ENCODE data around the gene CTNND2. TPM values are rescaled to one million over a fixed set of nuclear protein-coding genes. Genes with fewer than 3 reads are reported as not detected.

Gene CTNND2
- total and polyA plus RNA-seq, 10 of the 15 experiments (the other 5 are each of a cell fraction or from before 2014, with no cell fraction given), result 0.02 to 0.16 (median 0.04) TPM; not detected in 7

DNA sequence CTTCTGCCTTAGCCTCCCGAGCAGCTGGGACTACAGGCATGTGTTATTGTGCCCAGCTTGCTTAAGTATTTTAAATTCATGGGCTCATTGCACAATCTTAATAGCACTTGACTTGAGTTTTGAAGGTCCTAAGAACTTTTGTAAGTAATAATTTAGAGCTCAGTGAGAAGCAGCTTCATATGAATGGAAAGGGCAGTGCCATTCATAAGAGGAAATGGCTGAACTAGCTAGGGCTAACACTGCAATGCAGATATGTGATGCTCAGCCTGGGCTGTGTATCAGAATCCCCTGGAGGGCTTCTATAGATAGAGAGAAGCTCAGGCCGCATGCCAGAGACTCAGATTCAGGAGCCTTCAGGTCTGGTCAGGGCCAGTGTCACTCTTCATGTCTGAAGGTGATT is 847.7 kb downstream of the CTNND2 start:
- H3K9me3 ChIP-seq (replicated peaks; ENCODE audit: control insufficient read depth, insufficient read depth, low read length), result no peaks in the 10 kb centered on the region
- ChIA-PET CTCF (no interaction called here), POLR2A (no interaction called here), RAD21 (ENCODE audit: unreplicated experiment) (no interaction called here), SMC1A (ENCODE audit: uncharacterized antibody, unreplicated experiment) (no interaction called here)
- no peaks in the 10 kb centered on the region for H3K36me3 ChIP-seq (ENCODE audit: control insufficient read depth in 2 of 2, insufficient read depth in 2 of 2, low read length in 1 of 2)
- H3K9ac ChIP-seq (ENCODE audit: control insufficient read depth, insufficient read depth, low read length), result no peak overlapping the region
- H3K79me2 ChIP-seq (ENCODE audit: control insufficient read depth, insufficient read depth, low read length), result no peaks in the 10 kb centered on the region
- ATAC-seq (no peak), DNase-seq (ENCODE audit: low read depth, low spot score) (no peak), FAIRE-seq (no peak)
- no peaks in the 10 kb centered on the region for H4K20me1 ChIP-seq (ENCODE audit: control insufficient read depth, insufficient read depth)
- no peak overlapping the region for H3K4me2 ChIP-seq (ENCODE audit: control insufficient read depth, insufficient read depth)
- H3K27ac ChIP-seq (ENCODE audit: control insufficient read depth, insufficient read depth), result no peak overlapping the region
- H3K4me1 ChIP-seq (ENCODE audit: control insufficient read depth, insufficient read depth, low read length), result no peaks in the 10 kb centered on the region
- H3K27me3 ChIP-seq (replicated peaks in 1 of 2; ENCODE audit: control insufficient read depth in 2 of 2, insufficient read depth in 2 of 2, low read length in 1 of 2), result no peaks in the 10 kb centered on the region
- 0% methylated on average over 2 of the region's 2 CpGs for WGBS (ENCODE audit: insufficient coverage, insufficient replicate concordance, low lambda C conversion rate, missing lambda C conversion rate)
- intact Hi-C loops (cut with micrococcal nuclease; ENCODE audit: unreplicated experiment), result no loop called here
- TF ChIP-seq, protein P1, sequence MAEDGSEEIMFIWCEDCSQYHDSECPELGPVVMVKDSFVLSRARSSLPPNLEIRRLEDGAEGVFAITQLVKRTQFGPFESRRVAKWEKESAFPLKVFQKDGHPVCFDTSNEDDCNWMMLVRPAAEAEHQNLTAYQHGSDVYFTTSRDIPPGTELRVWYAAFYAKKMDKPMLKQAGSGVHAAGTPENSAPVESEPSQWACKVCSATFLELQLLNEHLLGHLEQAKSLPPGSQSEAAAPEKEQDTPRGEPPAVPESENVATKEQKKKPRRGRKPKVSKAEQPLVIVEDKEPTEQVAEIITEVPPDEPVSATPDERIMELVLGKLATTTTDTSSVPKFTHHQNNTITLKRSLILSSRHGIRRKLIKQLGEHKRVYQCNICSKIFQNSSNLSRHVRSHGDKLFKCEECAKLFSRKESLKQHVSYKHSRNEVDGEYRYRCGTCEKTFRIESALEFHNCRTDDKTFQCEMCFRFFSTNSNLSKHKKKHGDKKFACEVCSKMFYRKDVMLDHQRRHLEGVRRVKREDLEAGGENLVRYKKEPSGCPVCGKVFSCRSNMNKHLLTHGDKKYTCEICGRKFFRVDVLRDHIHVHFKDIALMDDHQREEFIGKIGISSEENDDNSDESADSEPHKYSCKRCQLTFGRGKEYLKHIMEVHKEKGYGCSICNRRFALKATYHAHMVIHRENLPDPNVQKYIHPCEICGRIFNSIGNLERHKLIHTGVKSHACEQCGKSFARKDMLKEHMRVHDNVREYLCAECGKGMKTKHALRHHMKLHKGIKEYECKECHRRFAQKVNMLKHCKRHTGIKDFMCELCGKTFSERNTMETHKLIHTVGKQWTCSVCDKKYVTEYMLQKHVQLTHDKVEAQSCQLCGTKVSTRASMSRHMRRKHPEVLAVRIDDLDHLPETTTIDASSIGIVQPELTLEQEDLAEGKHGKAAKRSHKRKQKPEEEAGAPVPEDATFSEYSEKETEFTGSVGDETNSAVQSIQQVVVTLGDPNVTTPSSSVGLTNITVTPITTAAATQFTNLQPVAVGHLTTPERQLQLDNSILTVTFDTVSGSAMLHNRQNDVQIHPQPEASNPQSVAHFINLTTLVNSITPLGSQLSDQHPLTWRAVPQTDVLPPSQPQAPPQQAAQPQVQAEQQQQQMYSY (CRISPR knock-in tag; IDR thresholded peaks at IDR 0.05), result no peak
- TF ChIP-seq HDAC6 (IDR thresholded peaks at IDR 0.05; ENCODE audit: unreplicated experiment) (no peak), IKZF1 (conservative IDR thresholded peaks at IDR 0.05) (no peak), MTA2 (IDR thresholded peaks at IDR 0.05; ENCODE audit: low read depth) (no peak)
- TF ChIP-seq, protein P2, sequence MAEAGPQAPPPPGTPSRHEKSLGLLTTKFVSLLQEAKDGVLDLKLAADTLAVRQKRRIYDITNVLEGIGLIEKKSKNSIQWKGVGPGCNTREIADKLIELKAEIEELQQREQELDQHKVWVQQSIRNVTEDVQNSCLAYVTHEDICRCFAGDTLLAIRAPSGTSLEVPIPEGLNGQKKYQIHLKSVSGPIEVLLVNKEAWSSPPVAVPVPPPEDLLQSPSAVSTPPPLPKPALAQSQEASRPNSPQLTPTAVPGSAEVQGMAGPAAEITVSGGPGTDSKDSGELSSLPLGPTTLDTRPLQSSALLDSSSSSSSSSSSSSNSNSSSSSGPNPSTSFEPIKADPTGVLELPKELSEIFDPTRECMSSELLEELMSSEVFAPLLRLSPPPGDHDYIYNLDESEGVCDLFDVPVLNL (IDR thresholded peaks at IDR 0.05; ENCODE audit: low read depth, low read length), result no peak
- no peak overlapping the region for H2AFZ ChIP-seq (ENCODE audit: control insufficient read depth, low read depth, low read length)
- no TSS peak for BruUV-seq (replicated peaks)
- in situ Hi-C loops (cut with MboI), result no loop called here
- no peak overlapping the region for H3K4me3 ChIP-seq

All from GM12878 (cell line).